PFSK-1 (cell line): ENCODE data around the gene RUNX1. TPM values are rescaled to one million over a fixed set of nuclear protein-coding genes. Genes with fewer than 3 reads are reported as not detected.

ENCODE experiments used
- FOXP2 ChIP-seq: optimal IDR thresholded peaks from 2 replicates; pipeline ENCODE3; 2011; ENCODE audit warnings: borderline replicate concordance, control low read depth, inconsistent platforms; ENCODE audit not compliant: insufficient read depth; ENCODE audit errors: extremely low read length, extremely low read depth
- POLR2AphosphoS5 ChIP-seq: IDR thresholded peaks from 2 replicates; pipeline ENCODE4 v1.6.1; 2012; ENCODE audit warnings: low read depth, mild to moderate bottlenecking, control low read depth, low read length, moderate library complexity
- REST ChIP-seq, 2 experiments: IDR thresholded peaks; 2 replicates each; pipeline versions ENCODE4 v1.6.1 to v1.8.0; 2011 to 2012; ENCODE audit warnings: low read depth in 2 of 2, low read length in 2 of 2, control low read depth in 1 of 2, inconsistent platforms in 1 of 2, mild to moderate bottlenecking in 1 of 2, moderate library complexity in 1 of 2; ENCODE audit not compliant: insufficient read depth in 1 of 2
- SIN3A ChIP-seq: IDR thresholded peaks from 2 replicates; pipeline ENCODE4 v1.6.1; 2012; ENCODE audit warnings: mild to moderate bottlenecking, low read length, moderate library complexity, borderline replicate concordance; ENCODE audit not compliant: insufficient read depth
- TAF1 ChIP-seq: IDR thresholded peaks from 2 replicates; pipeline ENCODE4 v1.6.1; 2012; ENCODE audit warnings: low read length, control low read depth, borderline replicate concordance; ENCODE audit not compliant: insufficient read depth
- polyA plus RNA-seq: library from polyadenylated mRNA; unstranded; fragments of >200 nt; gene quantifications from one replicate; pipeline ENCODE4 v1.2.1, GENCODE V29; 2012; ENCODE audit warnings: low read depth, missing spikeins; ENCODE audit not compliant: insufficient read length

Gene RUNX1
- polyA plus RNA-seq, result 22.7 TPM

- TF ChIP-seq TAF1 (peak; percentile 63; the same call in 1 of the 2 replicates), POLR2AphosphoS5 (peak; percentile 64), FOXP2 (no peak), SIN3A (no peak)
Measured at GRCh38 chr21:35048706-35049617, at the start of gene RUNX1. RUNX1 (minus strand) TSS chr21:35049302.

- TF ChIP-seq REST (IDR thresholded peaks at IDR 0.05; ENCODE audit: insufficient read depth in 1 of 2, low read depth in 2 of 2, low read length in 2 of 2), result no peak
- no peak for TF ChIP-seq SIN3A
- TF ChIP-seq TAF1, result no peak
- no peak for TF ChIP-seq POLR2AphosphoS5
- no peak for TF ChIP-seq FOXP2
Measured at GRCh38 chr21:35097525-35097924, 48.4 kb upstream of the RUNX1 start.

- TF ChIP-seq TAF1 (no peak), FOXP2 (no peak)
Measured at GRCh38 chr21:35096959-35097358, 47.9 kb upstream of the RUNX1 start.

GRCh38 chr21:35095859-35096291, 46.8 kb upstream of the RUNX1 start:
- TF ChIP-seq REST (IDR thresholded peaks at IDR 0.05; ENCODE audit: insufficient read depth in 1 of 2, low read depth in 2 of 2, low read length in 2 of 2), result no peak
- no peak for TF ChIP-seq FOXP2
- TF ChIP-seq TAF1, result no peak
- no peak for TF ChIP-seq POLR2AphosphoS5
- no peak for TF ChIP-seq SIN3A

- TF ChIP-seq POLR2AphosphoS5 (no peak), REST (IDR thresholded peaks at IDR 0.05; ENCODE audit: insufficient read depth in 1 of 2, low read depth in 2 of 2, low read length in 2 of 2) (no peak), SIN3A (no peak), FOXP2 (no peak), TAF1 (no peak)
Measured at GRCh38 chr21:35093514-35093913, 44.4 kb upstream of the RUNX1 start.

GRCh38 chr21:35091496-35091895, 42.4 kb upstream of the RUNX1 start:
- TF ChIP-seq TAF1, result no peak
- no peak for TF ChIP-seq POLR2AphosphoS5
- TF ChIP-seq REST (IDR thresholded peaks at IDR 0.05; ENCODE audit: insufficient read depth in 1 of 2, low read depth in 2 of 2, low read length in 2 of 2), result no peak
- TF ChIP-seq FOXP2, result no peak
